CD14-positive monocyte (primary cell): ENCODE results near the gene FANCC. TPM values are rescaled to one million over a fixed set of nuclear protein-coding genes. Genes with fewer than 3 reads are reported as not detected.

Experiments used
- DNase-seq, 3 donors: peaks; one replicate each; pipeline ENCODE4 v3.0.0-alpha.2; 2011 to 2022
- H2AFZ ChIP-seq: 2 replicates; pipeline ENCODE4 v1.6.0; 2012; ENCODE audit warnings: mild to moderate bottlenecking, low read depth, low read length, inconsistent platforms; ENCODE audit not compliant: insufficient read depth, poor library complexity, severe bottlenecking
- H3K27ac ChIP-seq, 2 donors: 1 replicate in 1 of 2; 2 replicates in 1 of 2; pipeline ENCODE4 v1.5.1; 2012 to 2013; ENCODE audit warnings: low read length in 2 of 2, control low read depth in 1 of 2, inconsistent platforms in 1 of 2, low read depth in 1 of 2, mild to moderate bottlenecking in 1 of 2
- H3K27me3 ChIP-seq, 2 donors: one replicate each; pipeline versions ENCODE4 v1.6.0 to v1.6.1; 2011 to 2013; ENCODE audit warnings: low read length in 2 of 2; ENCODE audit not compliant: control insufficient read depth in 2 of 2, insufficient read depth in 2 of 2
- H3K36me3 ChIP-seq, 2 donors: replicated peaks in 1 of 2; 1 replicate in 1 of 2; 2 replicates in 1 of 2; pipeline versions ENCODE4 v1.5.1 to v1.6.1; 2012 to 2013; ENCODE audit warnings: low read length in 2 of 2, control low read depth in 1 of 2, inconsistent platforms in 1 of 2, mild to moderate bottlenecking in 1 of 2; ENCODE audit not compliant: insufficient read depth in 2 of 2, control insufficient read depth in 1 of 2
- H3K4me1 ChIP-seq, 2 donors: 1 replicate in 1 of 2; 2 replicates in 1 of 2; pipeline versions ENCODE4 v1.5.1 to v1.6.1; 2012 to 2013; ENCODE audit warnings: low read length in 2 of 2, control low read depth in 1 of 2, inconsistent platforms in 1 of 2, mild to moderate bottlenecking in 1 of 2, moderate library complexity in 1 of 2; ENCODE audit not compliant: insufficient read depth in 2 of 2, control insufficient read depth in 1 of 2
- H3K4me2 ChIP-seq: replicated peaks from 2 replicates; pipeline ENCODE3; 2012; ENCODE audit warnings: low read length, moderate library complexity, mild to moderate bottlenecking; ENCODE audit not compliant: poor library complexity, severe bottlenecking; ENCODE audit errors: extremely low read depth
- H3K4me3 ChIP-seq, 3 experiments: fragments of 200-600 bp in 1 of 3; sonication (generic) in 1 of 3; replicated peaks in 1 of 3; 1 replicate in 2 of 3; 2 replicates in 1 of 3; pipeline ENCODE4 v1.5.1; 2011 to 2013; ENCODE audit warnings: low read length in 3 of 3, mild to moderate bottlenecking in 3 of 3, control low read depth in 2 of 3, low read depth in 2 of 3, inconsistent platforms in 1 of 3, moderate library complexity in 1 of 3
- H3K79me2 ChIP-seq: 2 replicates; pipeline ENCODE4 v1.6.0; 2012; ENCODE audit warnings: mild to moderate bottlenecking, control low read depth, inconsistent platforms, low read length, moderate library complexity; ENCODE audit not compliant: insufficient read depth
- H3K9ac ChIP-seq: 2 replicates; pipeline ENCODE4 v1.6.0; 2017; ENCODE audit warnings: low read length, mild to moderate bottlenecking; ENCODE audit not compliant: insufficient read depth, poor library complexity, severe bottlenecking
- H3K9me3 ChIP-seq, 2 donors: replicated peaks in 1 of 2; 1 replicate in 1 of 2; 2 replicates in 1 of 2; pipeline versions ENCODE4 v1.5.1 to v1.6.1; 2012 to 2013; ENCODE audit warnings: low read length in 2 of 2, control low read depth in 1 of 2; ENCODE audit not compliant: control insufficient read depth in 1 of 2, insufficient read depth in 1 of 2
- H4K20me1 ChIP-seq: 2 replicates; pipeline ENCODE4 v1.6.0; 2012; ENCODE audit warnings: mild to moderate bottlenecking, low read length, control low read depth, moderate library complexity; ENCODE audit not compliant: insufficient read depth
- H3K27ac Mint-ChIP-seq, 7 donors: one replicate each; pipeline ENCODE4 v1.8.0; 2020; ENCODE audit warnings: mild to moderate bottlenecking in 7 of 7, mixed read lengths in 7 of 7, moderate library complexity in 6 of 7, inconsistent platforms in 2 of 7
- H3K27me3 Mint-ChIP-seq, 3 donors: one replicate each; pipeline ENCODE4 v1.8.0; 2021 to 2022; ENCODE audit warnings: low read depth in 3 of 3, mild to moderate bottlenecking in 3 of 3, mixed read lengths in 3 of 3, moderate library complexity in 3 of 3, inconsistent platforms in 1 of 3
- H3K36me3 Mint-ChIP-seq, 2 donors: one replicate each; pipeline ENCODE4 v1.8.0; 2020; ENCODE audit warnings: mixed read lengths in 2 of 2, inconsistent platforms in 1 of 2, mild to moderate bottlenecking in 1 of 2
- H3K4me1 Mint-ChIP-seq: one replicate; pipeline ENCODE4 v1.8.0; 2020; ENCODE audit warnings: mild to moderate bottlenecking, mixed read lengths
- H3K4me3 Mint-ChIP-seq, 2 donors: one replicate each; pipeline ENCODE4 v1.8.0; 2020; ENCODE audit warnings: mild to moderate bottlenecking in 2 of 2, mixed read lengths in 2 of 2, moderate library complexity in 1 of 2
- H3K9me3 Mint-ChIP-seq, 7 donors: one replicate each; pipeline ENCODE4 v1.8.0; 2020 to 2022; ENCODE audit warnings: mixed read lengths in 7 of 7, mild to moderate bottlenecking in 6 of 7, moderate library complexity in 6 of 7, inconsistent platforms in 2 of 7
- WGBS: methylation state at CpG from one replicate; pipeline ENCODE4 v1.1.5; 2013; ENCODE audit warnings: missing lambda C conversion rate; ENCODE audit not compliant: insufficient coverage; 5-methylcytosine and 5-hydroxymethylcytosine counted together
- intact Hi-C, 2 donors: fragments of 100-400 bp; cut with micrococcal nuclease; formaldehyde crosslinking; loops; one replicate each; pipeline versions ENCODE4 v1.15.0 to v1.15.1; 2023
- polyA plus RNA-seq, 3 donors: library from polyadenylated mRNA; depleted of rRNA in 1 of 3; unstranded in 2 of 3; stranded (reverse) in 1 of 3; fragments of 300-500 nt in 2 of 3; fragments of >200 nt in 1 of 3; fragmentation: Illumina TruSeq in 2 of 3; gene quantifications; 1 replicate in 2 of 3; 2 replicates in 1 of 3; pipeline ENCODE4 v1.2.3, GENCODE V29; 2012 to 2021
- TF ChIP-seq, protein P1 (sequence below): fragments of 200-600 bp; IDR thresholded peaks from one replicate; pipeline ENCODE4 v1.8.0; 2022; ENCODE audit warnings: antibody characterized with exemption, mild to moderate bottlenecking

Gene FANCC
- polyA plus RNA-seq, 3 donors, result 1.2 to 2.2 (median 1.5) TPM

DNA sequence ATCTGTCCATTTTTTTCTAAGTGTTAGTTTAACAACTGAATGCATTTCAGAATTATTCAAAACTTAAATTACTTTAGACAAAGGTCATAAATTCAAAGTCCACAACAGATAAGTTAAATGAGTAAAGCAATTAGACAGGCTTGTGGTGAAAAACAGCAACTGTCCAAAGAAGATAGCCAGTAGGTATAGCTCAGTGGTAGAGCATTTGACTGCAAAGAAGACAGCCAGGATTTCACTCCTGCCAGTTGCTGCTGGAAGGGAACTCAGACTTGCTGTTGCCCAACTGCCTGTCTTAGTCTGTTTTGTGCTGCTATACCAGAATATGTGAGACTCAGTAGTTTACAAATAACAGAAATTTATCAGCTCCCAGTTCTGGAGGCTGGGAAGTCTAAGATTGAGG, 10.0 kb downstream of the FANCC start:
- Histone ChIP-seq H3K27me3 (no peaks in the 10 kb centered on the region), H3K4me2 (no peak overlapping the region), H3K79me2 (no peaks in the 10 kb centered on the region), H3K9ac (no peak overlapping the region), H3K4me1 (no peaks in the 10 kb centered on the region), H3K27ac (no peak overlapping the region), H4K20me1 (no peaks in the 10 kb centered on the region), H3K4me3 (no peak overlapping the region), H3K36me3 (no peaks in the 10 kb centered on the region), H2AFZ (no peak overlapping the region), H3K9me3 (no peaks in the 10 kb centered on the region)
- H3K27ac Mint-ChIP-seq, result no peak overlapping the region
- intact Hi-C loops, result no loop called here
- H3K27me3 Mint-ChIP-seq, result peaks cover 0 to 8% (median 5%) of the 10 kb centered on the region in 3 donors
- no peak overlapping the region for H3K4me3 Mint-ChIP-seq
- peaks cover 7% of the 10 kb centered on the region for H3K4me1 Mint-ChIP-seq
- peaks cover 0 to 2% (median 0%) of the 10 kb centered on the region in 7 donors for H3K9me3 Mint-ChIP-seq
- H3K36me3 Mint-ChIP-seq, result peaks cover 0 to 2% of the 10 kb centered on the region in 2 donors
- TF ChIP-seq, protein P1, sequence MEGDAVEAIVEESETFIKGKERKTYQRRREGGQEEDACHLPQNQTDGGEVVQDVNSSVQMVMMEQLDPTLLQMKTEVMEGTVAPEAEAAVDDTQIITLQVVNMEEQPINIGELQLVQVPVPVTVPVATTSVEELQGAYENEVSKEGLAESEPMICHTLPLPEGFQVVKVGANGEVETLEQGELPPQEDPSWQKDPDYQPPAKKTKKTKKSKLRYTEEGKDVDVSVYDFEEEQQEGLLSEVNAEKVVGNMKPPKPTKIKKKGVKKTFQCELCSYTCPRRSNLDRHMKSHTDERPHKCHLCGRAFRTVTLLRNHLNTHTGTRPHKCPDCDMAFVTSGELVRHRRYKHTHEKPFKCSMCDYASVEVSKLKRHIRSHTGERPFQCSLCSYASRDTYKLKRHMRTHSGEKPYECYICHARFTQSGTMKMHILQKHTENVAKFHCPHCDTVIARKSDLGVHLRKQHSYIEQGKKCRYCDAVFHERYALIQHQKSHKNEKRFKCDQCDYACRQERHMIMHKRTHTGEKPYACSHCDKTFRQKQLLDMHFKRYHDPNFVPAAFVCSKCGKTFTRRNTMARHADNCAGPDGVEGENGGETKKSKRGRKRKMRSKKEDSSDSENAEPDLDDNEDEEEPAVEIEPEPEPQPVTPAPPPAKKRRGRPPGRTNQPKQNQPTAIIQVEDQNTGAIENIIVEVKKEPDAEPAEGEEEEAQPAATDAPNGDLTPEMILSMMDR, result no peak
- DNase-seq, result no peak

DNA sequence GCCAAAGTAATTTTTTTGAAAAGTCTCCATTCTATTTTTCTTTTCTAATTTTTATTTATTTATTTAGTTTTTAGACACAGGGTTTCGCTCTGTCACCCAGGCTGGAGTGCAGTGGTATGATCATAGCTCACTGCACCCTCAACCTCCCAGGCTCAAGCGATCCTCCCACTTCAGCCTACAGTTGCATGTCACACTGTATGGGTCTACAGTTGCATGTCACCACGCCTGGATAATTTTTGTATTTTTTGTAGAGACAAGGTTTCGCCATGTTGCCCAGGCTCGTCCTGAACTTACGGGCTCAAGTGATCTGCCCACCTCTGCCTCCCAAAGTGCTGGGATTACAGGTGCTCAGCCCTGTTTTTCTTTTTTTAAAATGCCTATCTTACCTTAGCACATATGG, 10.7 kb downstream of the FANCC start:
- no peaks in the 10 kb centered on the region for H4K20me1 ChIP-seq
- no CpG with 5 or more reads among the region's 6 CpGs for WGBS

More for the DNA sequence above, 10.7 kb downstream of the FANCC start:
- H3K36me3 Mint-ChIP-seq, result peaks cover 0 to 2% of the 10 kb centered on the region in 2 donors
- Histone ChIP-seq H3K27ac (no peak overlapping the region), H3K9me3 (no peaks in the 10 kb centered on the region), H3K9ac (no peak overlapping the region), H3K27me3 (no peaks in the 10 kb centered on the region), H3K4me2 (no peak overlapping the region), H3K79me2 (no peaks in the 10 kb centered on the region), H3K4me3 (no peak overlapping the region), H2AFZ (no peak overlapping the region), H3K4me1 (no peaks in the 10 kb centered on the region), H3K36me3 (no peaks in the 10 kb centered on the region)
- no peak overlapping the region for H3K27ac Mint-ChIP-seq
- H3K4me3 Mint-ChIP-seq, result no peak overlapping the region
- no peak for DNase-seq
- TF ChIP-seq, protein P1, result no peak
- peaks cover 0 to 2% (median 0%) of the 10 kb centered on the region in 7 donors for H3K9me3 Mint-ChIP-seq
- intact Hi-C loops, result no loop called here
- peaks cover 0 to 3% (median 2%) of the 10 kb centered on the region in 3 donors for H3K27me3 Mint-ChIP-seq
- H3K4me1 Mint-ChIP-seq, result no peaks in the 10 kb centered on the region
